ENCODE data around the gene CNPY4. TPM values are rescaled to one million over a fixed set of nuclear protein-coding genes. Genes with fewer than 3 reads are reported as not detected.

The CNPY4 gene
- total RNA-seq, 2 donors from 2014 or later, result 6.1 to 6.2 TPM

- Histone ChIP-seq H3K27ac (peak overlapping the region; percentile 90 to 96), H3K9me3 (no peaks in the 10 kb centered on the region), H3K4me3 (peak overlapping the region; percentile 58 to 70), H3K36me3 (peaks cover 45% of the 10 kb centered on the region), H3K4me1 (peaks cover 0 to 20% of the 10 kb centered on the region in 2 donors), H3K27me3 (no peaks in the 10 kb centered on the region)
- TF ChIP-seq, protein P1, sequence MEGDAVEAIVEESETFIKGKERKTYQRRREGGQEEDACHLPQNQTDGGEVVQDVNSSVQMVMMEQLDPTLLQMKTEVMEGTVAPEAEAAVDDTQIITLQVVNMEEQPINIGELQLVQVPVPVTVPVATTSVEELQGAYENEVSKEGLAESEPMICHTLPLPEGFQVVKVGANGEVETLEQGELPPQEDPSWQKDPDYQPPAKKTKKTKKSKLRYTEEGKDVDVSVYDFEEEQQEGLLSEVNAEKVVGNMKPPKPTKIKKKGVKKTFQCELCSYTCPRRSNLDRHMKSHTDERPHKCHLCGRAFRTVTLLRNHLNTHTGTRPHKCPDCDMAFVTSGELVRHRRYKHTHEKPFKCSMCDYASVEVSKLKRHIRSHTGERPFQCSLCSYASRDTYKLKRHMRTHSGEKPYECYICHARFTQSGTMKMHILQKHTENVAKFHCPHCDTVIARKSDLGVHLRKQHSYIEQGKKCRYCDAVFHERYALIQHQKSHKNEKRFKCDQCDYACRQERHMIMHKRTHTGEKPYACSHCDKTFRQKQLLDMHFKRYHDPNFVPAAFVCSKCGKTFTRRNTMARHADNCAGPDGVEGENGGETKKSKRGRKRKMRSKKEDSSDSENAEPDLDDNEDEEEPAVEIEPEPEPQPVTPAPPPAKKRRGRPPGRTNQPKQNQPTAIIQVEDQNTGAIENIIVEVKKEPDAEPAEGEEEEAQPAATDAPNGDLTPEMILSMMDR (IDR thresholded peaks at IDR 0.05), result no peak
- peak; percentile 90 for DNase-seq (ENCODE audit: low spot score)
These were observed 18.9 kb upstream of the CNPY4 start for GRCh38 chr7:100100420-100101015.

DNA sequence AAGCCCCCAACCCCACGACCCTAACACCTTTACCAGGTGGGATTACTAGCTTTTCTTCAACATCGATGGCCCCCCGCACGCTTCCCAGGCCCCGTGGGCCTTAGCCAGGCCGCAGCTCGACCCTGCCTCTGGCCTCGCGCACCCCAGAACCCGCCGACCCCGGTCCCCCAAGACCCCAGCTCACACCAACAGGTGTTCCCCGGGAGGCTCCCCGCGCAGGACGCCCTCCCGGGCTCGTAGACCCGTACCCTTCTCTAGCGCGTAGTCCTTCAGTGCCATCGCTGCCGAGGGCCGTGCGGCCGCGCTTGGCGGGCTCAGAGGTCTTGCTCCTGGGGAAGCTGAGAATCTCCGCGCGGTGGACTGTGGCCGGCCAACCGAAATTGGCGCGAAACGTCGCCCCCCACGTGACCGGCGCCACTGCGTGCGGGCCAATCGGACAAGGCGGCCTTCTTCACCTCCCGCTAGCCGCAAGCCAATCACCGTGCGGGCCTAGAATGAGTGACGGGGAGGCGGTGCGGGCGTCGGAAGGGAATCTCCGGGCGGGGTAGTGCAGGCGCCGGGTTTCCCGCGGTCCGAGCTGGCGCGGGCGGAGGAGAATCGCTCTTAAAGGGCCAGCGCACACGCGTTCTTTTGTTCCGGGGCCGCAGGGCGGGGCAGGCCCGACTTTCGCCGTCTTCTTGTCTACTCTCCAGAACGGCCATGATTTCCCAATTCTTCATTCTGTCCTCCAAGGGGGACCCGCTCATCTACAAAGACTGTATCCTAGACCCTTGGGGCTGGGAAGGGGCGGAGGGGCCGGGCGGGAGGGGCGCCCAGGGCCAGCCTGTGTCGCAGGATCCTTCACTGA, 18.2 kb upstream of the CNPY4 start, which contains the start of the genes AP4M1 and MCM7:
Gene AP4M1 (plus strand): TSS at position 628 of the 847 bp plus-strand sequence. CDS start 72 bp downstream, at position 700.
Gene MCM7 (minus strand): TSS at position 382 of the 847 bp plus-strand sequence. CDS start 103 bp downstream, at position 279.
- Histone ChIP-seq H3K4me3 (peak within 1 kb of the TSS; percentile 70 to 76), H3K27ac (peak within 1 kb of the TSS; percentile 90 to 96), H3K9me3 (no peaks in the 10 kb centered on the region), H3K36me3 (peaks cover 45% of the 10 kb centered on the region), H3K27me3 (no peaks in the 10 kb centered on the region), H3K4me1 (peaks cover 0 to 20% of the 10 kb centered on the region in 2 donors)
- peak; percentile 98 for DNase-seq (ENCODE audit: low spot score)
- TF ChIP-seq, protein P1 (IDR thresholded peaks at IDR 0.05), result no peak

- H3K4me3 ChIP-seq, result no peak overlapping the region
- peaks cover 0 to 20% of the 10 kb centered on the region in 2 donors for H3K4me1 ChIP-seq
- H3K27ac ChIP-seq, result no peak overlapping the region
- H3K36me3 ChIP-seq, result peaks cover 47% of the 10 kb centered on the region
- H3K9me3 ChIP-seq, result no peaks in the 10 kb centered on the region
- TF ChIP-seq, protein P1 (IDR thresholded peaks at IDR 0.05), result no peak
- no peaks in the 10 kb centered on the region for H3K27me3 ChIP-seq
- no peak for DNase-seq (ENCODE audit: low spot score)
These were observed 16.2 kb upstream of the CNPY4 start for GRCh38 chr7:100102950-100103840.

DNA sequence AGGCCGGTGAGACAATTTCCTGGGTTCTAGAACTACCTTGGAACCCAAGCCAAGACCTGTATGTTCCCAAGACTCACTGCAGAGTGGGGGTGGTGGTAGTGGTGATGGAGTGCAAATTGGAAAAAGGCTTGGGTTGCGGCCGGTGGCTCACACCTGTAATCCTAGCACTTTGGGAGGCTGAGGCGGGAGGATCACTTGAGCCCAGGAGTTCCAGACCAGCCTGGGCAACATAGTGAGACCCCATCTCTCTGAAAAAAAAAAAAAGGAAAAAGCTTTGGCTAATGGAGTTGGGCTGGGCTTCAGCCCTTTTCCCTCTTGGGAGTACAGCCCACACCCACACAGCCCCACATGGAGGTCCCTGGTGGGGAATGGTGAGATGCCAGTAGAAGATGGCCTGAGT, 13.9 kb upstream of the CNPY4 start:
- no peak for DNase-seq (ENCODE audit: low spot score)
- H3K4me3 ChIP-seq, result no peak overlapping the region
- H3K27me3 ChIP-seq, result no peaks in the 10 kb centered on the region
- H3K36me3 ChIP-seq, result peaks cover 42% of the 10 kb centered on the region
- TF ChIP-seq, protein P1 (IDR thresholded peaks at IDR 0.05), result no peak
- H3K27ac ChIP-seq, result no peak overlapping the region
- no peaks in the 10 kb centered on the region for H3K9me3 ChIP-seq
- H3K4me1 ChIP-seq, result peaks cover 0 to 10% of the 10 kb centered on the region in 2 donors

- TF ChIP-seq, protein P1 (IDR thresholded peaks at IDR 0.05), result no peak
- no peaks in the 10 kb centered on the region for H3K27me3 ChIP-seq
- DNase-seq (ENCODE audit: low spot score), result no peak
- H3K4me1 ChIP-seq, result peaks cover 0 to 6% of the 10 kb centered on the region in 2 donors
- H3K27ac ChIP-seq, result no peak overlapping the region
- no peak overlapping the region for H3K4me3 ChIP-seq
- peaks cover 52% of the 10 kb centered on the region for H3K36me3 ChIP-seq
- H3K9me3 ChIP-seq, result no peaks in the 10 kb centered on the region
These were observed 12.8 kb upstream of the CNPY4 start for GRCh38 chr7:100106633-100107032.
